Activated CD4-positive, alpha-beta memory T cell treated with anti-CD3 and anti-CD28 coated beads, Interleukin-2, amount 10 ng/mL, durations not matched to agents 7 days and 5 days (primary cell): Measurements from ENCODE around the gene SYNGR3. TPM values are rescaled to one million over a fixed set of nuclear protein-coding genes. Genes with fewer than 3 reads are reported as not detected.
"Not testable (repeated sequence)": the region's sequence is repeated elsewhere in the genome, so short reads cannot be mapped to it uniquely, and the experiment has no call there.

Source experiments
- CTCF ChIA-PET: fragments of 350-600 bp; sonication (Branson Sonifier 250); formaldehyde crosslinking; loops from one replicate; lab custom pipeline; 2021; ENCODE audit warnings: antibody characterized with exemption, inconsistent platforms; lab: Charles Lee
- POLR2A ChIA-PET: fragments of 350-600 bp; sonication (Branson Sonifier 250); formaldehyde crosslinking; loops from one replicate; lab custom pipeline; 2021; ENCODE audit warnings: antibody characterized with exemption; lab: Charles Lee
- DNase-seq: peaks from one replicate; pipeline ENCODE4 v3.0.0-alpha.2; 2020
- H3K27ac Mint-ChIP-seq: one replicate; pipeline ENCODE4 v1.8.0; 2021; ENCODE audit warnings: mild to moderate bottlenecking, mixed read lengths
- H3K27me3 Mint-ChIP-seq: one replicate; pipeline ENCODE4 v1.8.0; 2021; ENCODE audit warnings: mixed read lengths
- H3K36me3 Mint-ChIP-seq: one replicate; pipeline ENCODE4 v1.8.0; 2021; ENCODE audit warnings: low read depth, mixed read lengths
- H3K4me1 Mint-ChIP-seq: one replicate; pipeline ENCODE4 v1.8.0; 2021; ENCODE audit warnings: mixed read lengths
- H3K4me3 Mint-ChIP-seq: one replicate; pipeline ENCODE4 v1.8.0; 2021; ENCODE audit warnings: mild to moderate bottlenecking, mixed read lengths
- H3K9me3 Mint-ChIP-seq: one replicate; pipeline ENCODE4 v1.8.0; 2021; ENCODE audit warnings: mixed read lengths
- total RNA-seq, 2 experiments: library from RNA; stranded (reverse); gene quantifications; one replicate each; pipeline ENCODE4 v1.2.3, GENCODE V29; 2021

The SYNGR3 gene
- total RNA-seq, 2 experiments from 2014 or later: 12.3 to 12.6 TPM

DNA sequence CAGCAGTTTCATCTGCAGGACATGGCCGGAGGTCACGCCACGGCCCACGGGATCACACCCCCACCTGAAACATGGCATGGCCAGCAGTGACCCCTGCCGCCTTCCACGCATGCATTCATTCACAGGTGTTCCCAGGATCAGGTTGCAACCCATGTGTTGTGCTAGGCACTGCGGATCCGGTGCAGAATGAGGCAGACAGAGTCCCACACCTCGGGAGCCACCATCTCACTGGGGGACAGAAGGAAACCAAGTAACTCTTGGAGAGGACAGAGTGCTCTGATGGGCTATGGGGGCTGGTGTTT lies 42.5 kb upstream of the SYNGR3 start:
- ChIA-PET CTCF (interaction anchor here (0.6 to 0.7 kb wide), 2 partner anchors 61 to 64 kb away, joined by 3 to 5 read pairs; no protein-coding TSS in a partner anchor), POLR2A (no interaction called here)
- H3K27me3 Mint-ChIP-seq: peaks cover 2% of the 10 kb centered on the region
- H3K4me1 Mint-ChIP-seq: peaks cover 16% of the 10 kb centered on the region
- no peak for DNase-seq
- no peaks in the 10 kb centered on the region for H3K36me3 Mint-ChIP-seq
- H3K27ac Mint-ChIP-seq: no peak overlapping the region
- H3K4me3 Mint-ChIP-seq: no peak overlapping the region
- H3K9me3 Mint-ChIP-seq: no peaks in the 10 kb centered on the region

DNA sequence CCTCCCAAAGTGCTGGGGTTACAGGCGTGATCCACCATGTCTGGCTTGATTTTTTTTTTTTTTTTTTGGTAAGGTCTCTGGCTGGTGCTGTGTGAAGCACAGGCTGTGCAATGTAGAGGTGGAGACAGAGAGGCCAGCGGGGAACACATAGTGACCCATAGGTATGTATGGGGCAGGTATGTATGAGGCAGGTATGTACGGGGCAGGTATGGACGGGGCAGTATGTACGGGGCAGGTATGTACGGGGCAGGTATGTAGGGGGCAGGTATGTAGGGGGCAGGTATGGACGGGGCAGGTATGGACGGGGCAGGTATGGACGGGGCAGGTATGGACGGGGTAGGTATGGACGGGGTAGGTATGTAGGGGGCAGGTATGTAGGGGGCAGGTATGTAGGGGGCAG lies 40.3 kb upstream of the SYNGR3 start:
- ChIA-PET POLR2A (no interaction called here), CTCF (no interaction called here)
- Mint-ChIP-seq H3K4me3 (no peak overlapping the region), H3K36me3 (no peaks in the 10 kb centered on the region), H3K27ac (no peak overlapping the region), H3K9me3 (no peaks in the 10 kb centered on the region), H3K4me1 (peaks cover 3% of the 10 kb centered on the region), H3K27me3 (peaks cover 2% of the 10 kb centered on the region)
- no peak for DNase-seq

DNA sequence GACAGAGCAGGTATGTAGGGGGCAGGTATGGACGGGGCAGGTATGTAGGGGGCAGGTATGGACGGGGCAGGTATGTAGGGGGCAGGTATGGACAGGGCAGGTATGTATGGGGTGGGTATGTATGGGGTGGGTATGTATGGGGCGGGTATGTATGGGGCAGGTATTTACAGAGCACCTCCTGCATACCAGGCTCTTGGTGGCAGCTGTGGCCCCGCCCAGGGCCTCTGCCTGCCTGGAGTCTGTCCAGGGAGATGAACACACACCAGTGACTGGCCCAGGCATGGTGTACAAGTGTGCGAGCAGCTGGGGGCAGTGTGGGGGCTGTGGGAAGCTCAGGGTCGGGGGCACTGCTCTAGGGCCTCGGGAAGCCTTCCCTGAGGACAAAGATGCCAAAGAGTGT lies 39.7 kb upstream of the SYNGR3 start:
- DNase-seq: no peak
- POLR2A ChIA-PET: no interaction called here
- peaks cover 2% of the 10 kb centered on the region for H3K27me3 Mint-ChIP-seq
- CTCF ChIA-PET: no interaction called here
- H3K36me3 Mint-ChIP-seq: no peaks in the 10 kb centered on the region
- H3K27ac Mint-ChIP-seq: no peak overlapping the region
- no peaks in the 10 kb centered on the region for H3K4me1 Mint-ChIP-seq
- no peaks in the 10 kb centered on the region for H3K9me3 Mint-ChIP-seq
- no peak overlapping the region for H3K4me3 Mint-ChIP-seq

DNA sequence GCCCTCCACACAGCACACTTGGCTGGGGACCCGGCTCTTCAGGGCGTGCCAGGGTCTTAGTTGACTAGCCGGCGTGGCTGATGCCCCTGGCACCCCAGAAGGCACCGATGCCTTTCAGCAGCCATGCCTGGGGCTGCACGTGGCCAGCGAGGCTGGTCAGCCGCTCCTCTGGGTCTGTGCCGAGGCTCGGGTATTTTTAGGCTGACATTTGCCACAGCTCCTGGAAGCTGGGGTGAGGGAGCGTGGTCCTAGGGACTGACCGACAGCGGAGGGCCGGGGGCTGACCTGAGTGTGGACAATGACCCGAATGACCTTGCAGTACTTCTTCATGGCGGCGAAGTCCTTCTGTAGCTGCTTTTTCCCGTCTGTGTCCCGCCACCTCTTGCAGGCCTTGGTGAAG lies 39.2 kb upstream of the SYNGR3 start:
- Mint-ChIP-seq H3K4me3 (no peak overlapping the region), H3K4me1 (no peaks in the 10 kb centered on the region), H3K9me3 (no peaks in the 10 kb centered on the region), H3K36me3 (no peaks in the 10 kb centered on the region), H3K27ac (no peak overlapping the region), H3K27me3 (peaks cover 2% of the 10 kb centered on the region)
- POLR2A ChIA-PET: interaction anchor here (1.1 to 1.3 kb wide), 2 partner anchors 9 to 12 kb away, joined by 3 to 4 read pairs; partner anchors contain the start of gene NDUFB10
- CTCF ChIA-PET: no interaction called here
- no peak for DNase-seq

DNA sequence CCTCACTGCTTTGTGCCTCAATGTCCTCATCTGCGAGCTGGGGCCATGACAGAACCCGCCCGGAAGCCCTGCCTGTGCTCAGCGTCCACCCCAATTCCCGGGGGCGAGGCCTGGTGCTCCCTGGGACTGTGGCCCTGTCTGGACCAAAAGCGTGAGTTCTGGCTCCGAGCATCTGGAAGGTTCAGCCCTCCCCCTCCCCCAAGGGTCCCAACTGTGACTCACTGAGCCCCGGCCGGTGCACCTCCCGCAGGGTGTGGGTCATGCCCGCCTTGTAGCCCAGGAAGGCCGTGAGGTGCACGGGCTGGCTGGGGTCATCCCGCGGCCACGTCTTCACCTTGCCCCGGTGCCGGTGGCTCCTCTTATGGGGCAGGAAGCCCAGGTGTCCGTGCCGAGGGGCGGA lies 36.0 kb upstream of the SYNGR3 start:
- no peak for DNase-seq
- Mint-ChIP-seq H3K27me3 (peaks cover 3% of the 10 kb centered on the region), H3K9me3 (no peaks in the 10 kb centered on the region), H3K4me3 (no peak overlapping the region), H3K4me1 (no peaks in the 10 kb centered on the region), H3K27ac (no peak overlapping the region), H3K36me3 (no peaks in the 10 kb centered on the region)
- ChIA-PET CTCF (interaction anchor here (1.4 kb wide), 1 partner anchor 187 kb away, joined by 4 read pairs; no protein-coding TSS in a partner anchor), POLR2A (interaction anchor here (3.5 to 6.9 kb wide), 2 partner anchors 11 kb away, joined by 14 to 33 read pairs; partner anchors contain the start of genes MSRB1 and RPS2)

DNA sequence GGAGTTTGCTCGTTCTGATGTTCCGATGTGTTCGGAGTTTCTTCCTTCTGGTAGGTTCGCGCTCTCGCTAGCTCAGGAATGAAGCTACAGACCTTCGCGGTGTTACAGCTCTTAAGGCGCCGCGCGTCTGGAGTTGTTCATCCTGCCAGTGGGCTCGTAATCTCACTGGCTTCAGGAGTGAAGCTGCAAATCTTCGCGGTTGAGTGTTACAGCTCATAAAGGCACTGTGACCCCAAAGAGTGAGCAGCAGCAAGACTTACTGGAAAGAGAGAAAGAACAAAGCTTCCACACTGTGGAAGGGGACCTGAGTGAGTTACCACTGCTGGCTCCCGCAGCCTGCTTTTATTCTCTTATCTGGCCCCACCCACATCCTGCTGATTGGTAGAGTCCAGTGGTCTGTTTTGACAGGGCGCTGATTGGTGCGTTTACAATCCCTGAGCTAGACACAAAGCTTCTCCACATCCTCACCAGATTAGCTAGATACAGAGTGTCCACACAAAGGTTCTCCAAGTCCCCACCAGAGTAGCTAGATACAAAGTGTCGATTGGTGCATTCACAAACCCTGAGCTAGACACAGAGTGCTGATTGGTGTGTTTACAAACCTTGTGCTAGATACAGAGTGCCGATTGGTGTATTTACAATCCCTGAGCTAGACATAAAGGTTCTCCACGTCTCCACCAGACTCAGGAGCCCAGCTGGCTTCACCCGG lies 32.2 kb upstream of the SYNGR3 start:
- H3K9me3 Mint-ChIP-seq, H3K4me3 Mint-ChIP-seq, DNase-seq, H3K27me3 Mint-ChIP-seq, H3K27ac Mint-ChIP-seq: not testable (repeated sequence)
- ChIA-PET POLR2A (interaction anchor here (6.9 kb wide), 1 partner anchor 7 kb away, joined by 33 read pairs; the partner anchor contains the start of gene RPS2), CTCF (interaction anchor here (0.8 kb wide), 1 partner anchor 64 kb away, joined by 3 read pairs; no protein-coding TSS in a partner anchor)
- peaks cover 28% of the 10 kb centered on the region for H3K4me1 Mint-ChIP-seq
- peaks cover 22% of the 10 kb centered on the region for H3K36me3 Mint-ChIP-seq

DNA sequence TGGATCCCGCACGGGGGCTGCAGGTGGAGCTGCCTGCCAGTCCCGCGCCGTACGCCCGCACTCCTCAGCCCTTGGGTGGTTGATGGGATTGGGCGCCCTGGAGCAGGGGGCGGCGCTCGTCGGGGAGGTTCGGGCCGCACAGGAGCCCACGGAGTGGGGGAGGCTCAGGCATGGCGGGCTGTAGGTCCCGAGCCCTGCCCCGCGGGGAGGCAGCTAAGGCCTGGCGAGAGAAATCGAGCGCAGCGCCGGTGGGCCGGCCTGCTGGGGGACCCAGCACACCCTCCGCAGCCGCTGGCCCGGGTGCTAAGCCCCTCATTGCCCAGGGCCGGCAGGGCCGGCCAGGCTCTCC lies 31.7 kb upstream of the SYNGR3 start:
- H3K36me3 Mint-ChIP-seq: peaks cover 27% of the 10 kb centered on the region
- H3K27ac Mint-ChIP-seq, POLR2A ChIA-PET, DNase-seq, H3K9me3 Mint-ChIP-seq, H3K27me3 Mint-ChIP-seq, H3K4me3 Mint-ChIP-seq: not testable (repeated sequence)
- CTCF ChIA-PET: interaction anchor here (0.8 kb wide), 1 partner anchor 63 kb away, joined by 3 read pairs; no protein-coding TSS in a partner anchor
- H3K4me1 Mint-ChIP-seq: peaks cover 33% of the 10 kb centered on the region

DNA sequence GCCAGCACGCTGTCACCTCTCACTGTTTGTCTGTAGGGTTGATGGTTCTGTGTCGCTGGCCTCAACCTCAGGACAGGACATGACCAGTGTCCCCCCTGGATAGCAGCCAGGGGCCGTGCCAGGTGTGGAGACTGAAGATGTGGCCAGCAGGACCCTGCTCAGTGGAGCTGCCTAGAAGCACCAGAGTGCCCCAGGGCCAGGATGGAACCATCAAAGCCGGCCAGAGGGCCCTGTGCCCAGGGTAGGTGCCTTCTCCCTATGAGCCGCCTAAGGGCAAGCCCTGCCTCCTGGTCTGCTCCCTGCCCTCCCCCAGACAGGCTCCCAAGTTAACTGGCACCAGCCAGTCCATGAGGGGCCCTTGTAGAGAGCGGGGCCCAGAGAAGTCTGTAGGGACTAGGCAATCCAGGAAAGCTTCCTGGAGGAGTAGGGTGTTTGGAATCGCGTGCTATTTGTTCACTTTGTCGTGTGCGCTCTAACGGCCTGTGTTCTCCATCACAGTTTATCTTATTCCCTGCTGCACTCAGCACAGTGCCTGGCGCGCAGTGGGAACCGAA lies 31.0 kb upstream of the SYNGR3 start:
- H3K27me3 Mint-ChIP-seq: peaks cover 2% of the 10 kb centered on the region
- H3K27ac Mint-ChIP-seq: peak overlapping the region; percentile 95
- no peaks in the 10 kb centered on the region for H3K9me3 Mint-ChIP-seq
- peaks cover 40% of the 10 kb centered on the region for H3K4me1 Mint-ChIP-seq
- ChIA-PET POLR2A (interaction anchor here (5.1 to 9.7 kb wide), 2 partner anchors 13 to 22 kb away, joined by 48 to 149 read pairs; partner anchors contain the start of genes GFER, NOXO1 and TBL3), CTCF (interaction anchor here (1.2 kb wide), 1 partner anchor 182 kb away, joined by 3 read pairs; no protein-coding TSS in a partner anchor)
- DNase-seq: no peak
- peaks cover 34% of the 10 kb centered on the region for H3K36me3 Mint-ChIP-seq
- H3K4me3 Mint-ChIP-seq: peak overlapping the region; percentile 84

DNA sequence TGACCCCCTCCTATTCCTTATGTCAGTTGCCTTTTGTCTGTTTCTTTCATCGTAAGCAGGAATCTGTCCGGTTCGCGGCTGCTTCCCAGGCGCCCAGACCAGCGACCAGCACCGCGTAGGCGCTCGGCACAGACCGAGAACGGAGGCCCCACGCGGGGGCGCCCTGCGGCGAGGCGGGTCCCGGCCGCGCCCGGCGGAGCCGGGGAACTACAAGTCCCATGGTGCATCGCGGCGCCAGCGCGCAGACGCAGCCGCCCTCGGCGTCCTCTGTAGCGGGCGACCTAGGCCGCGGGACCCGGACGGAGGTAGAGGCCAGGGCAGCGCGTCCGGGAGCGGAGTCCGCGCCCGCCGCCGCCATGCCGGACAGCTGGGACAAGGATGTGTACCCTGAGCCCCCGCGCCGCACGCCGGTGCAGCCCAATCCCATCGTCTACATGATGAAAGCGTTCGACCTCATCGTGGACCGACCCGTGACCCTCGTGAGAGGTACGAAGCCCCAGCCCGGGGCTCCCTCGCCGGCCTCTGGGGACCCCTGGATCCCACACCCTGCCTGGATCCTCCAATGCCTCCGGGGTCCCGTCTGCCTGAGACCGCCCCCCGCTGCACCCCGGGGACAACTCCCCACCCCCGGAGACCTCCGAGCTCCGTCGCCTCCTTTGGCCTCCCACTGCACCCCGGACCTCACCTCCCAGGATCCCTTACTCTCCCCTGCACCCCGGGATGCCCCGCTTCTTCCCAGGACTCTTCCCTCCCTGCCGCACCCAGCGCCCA lies 30.3 kb upstream of the SYNGR3 start, which contains the start of gene NDUFB10:
Gene NDUFB10 (plus strand): TSS at position 270 of the 771 bp plus-strand sequence. CDS start 87 bp downstream, at position 357.
- ChIA-PET POLR2A (interaction anchor here (0.9 to 9.7 kb wide), 4 partner anchors 8 to 196 kb away, joined by 3 to 149 read pairs (median 26); partner anchors contain the start of genes GFER, NOXO1, TBL3 and TRAF7), CTCF (interaction anchor here (1.2 to 1.7 kb wide), 2 partner anchors 181 kb away, joined by 3 to 9 read pairs; no protein-coding TSS in a partner anchor)
- peaks cover 2% of the 10 kb centered on the region for H3K27me3 Mint-ChIP-seq
- H3K4me1 Mint-ChIP-seq: peaks cover 43% of the 10 kb centered on the region
- peaks cover 39% of the 10 kb centered on the region for H3K36me3 Mint-ChIP-seq
- peak within 1 kb of the TSS; percentile 84 for H3K4me3 Mint-ChIP-seq
- DNase-seq: peak; percentile 93
- H3K9me3 Mint-ChIP-seq: no peaks in the 10 kb centered on the region
- peak within 1 kb of the TSS; percentile 95 for H3K27ac Mint-ChIP-seq

DNA sequence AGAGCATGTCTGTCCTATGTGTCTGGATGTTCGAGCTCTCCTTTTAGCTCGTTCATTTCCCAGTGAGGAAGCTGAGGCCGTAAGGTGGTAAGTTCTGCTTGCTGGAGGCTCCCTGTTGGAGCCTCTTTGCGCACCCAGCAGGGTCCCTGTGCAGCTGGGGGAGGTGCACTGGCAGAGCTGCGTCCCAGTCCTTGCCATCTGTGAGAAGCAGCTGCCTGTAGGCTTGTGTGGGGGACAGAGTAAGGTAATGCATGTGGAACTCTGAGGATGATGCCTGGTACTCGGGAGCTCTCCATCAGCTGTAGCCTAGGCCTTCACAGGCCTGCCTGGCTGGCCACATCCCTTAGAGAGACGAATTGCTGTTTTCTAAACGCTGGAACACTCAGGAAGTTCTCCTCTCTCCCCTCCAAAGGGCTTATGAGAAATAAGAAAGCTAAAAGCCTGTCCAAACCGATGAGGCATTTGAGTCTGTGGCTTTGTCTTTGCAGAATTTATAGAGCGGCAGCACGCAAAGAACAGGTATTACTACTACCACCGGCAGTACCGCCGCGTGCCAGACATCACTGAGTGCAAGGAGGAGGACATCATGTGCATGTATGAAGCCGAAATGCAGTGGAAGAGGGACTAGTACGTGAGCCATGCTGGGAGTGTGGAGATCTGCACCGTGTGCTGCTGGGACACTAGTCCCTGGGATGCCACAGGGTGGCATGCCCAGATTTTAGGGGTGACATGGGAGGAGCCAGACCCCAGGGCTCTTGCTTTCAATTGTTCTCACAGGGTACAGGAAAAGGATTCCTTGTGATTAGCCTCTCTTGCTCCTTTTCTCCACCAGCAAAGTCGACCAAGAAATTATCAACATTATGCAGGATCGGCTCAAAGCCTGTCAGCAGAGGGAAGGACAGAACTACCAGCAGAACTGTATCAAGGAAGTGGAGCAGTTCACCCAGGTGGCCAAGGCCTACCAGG lies 28.8 kb upstream of the SYNGR3 start:
- CTCF ChIA-PET: interaction anchor here (0.8 to 1.7 kb wide), 4 partner anchors 8 to 180 kb away, joined by 3 to 9 read pairs (median 4); partner anchors contain the start of genes MSRB1 and TBL3
- Mint-ChIP-seq H3K4me1 (peaks cover 49% of the 10 kb centered on the region), H3K4me3 (peak overlapping the region; percentile 84), H3K36me3 (peaks cover 51% of the 10 kb centered on the region), H3K27ac (peak overlapping the region; percentile 95), H3K9me3 (no peaks in the 10 kb centered on the region), H3K27me3 (peaks cover 2% of the 10 kb centered on the region)
- peak; percentile 54 for DNase-seq
- POLR2A ChIA-PET: interaction anchor here (0.6 to 9.7 kb wide), 20 partner anchors 8 to 540 kb away, joined by 3 to 149 read pairs (median 3); partner anchors contain the start of genes FAHD1, GFER, MSRB1 and NOXO1

DNA sequence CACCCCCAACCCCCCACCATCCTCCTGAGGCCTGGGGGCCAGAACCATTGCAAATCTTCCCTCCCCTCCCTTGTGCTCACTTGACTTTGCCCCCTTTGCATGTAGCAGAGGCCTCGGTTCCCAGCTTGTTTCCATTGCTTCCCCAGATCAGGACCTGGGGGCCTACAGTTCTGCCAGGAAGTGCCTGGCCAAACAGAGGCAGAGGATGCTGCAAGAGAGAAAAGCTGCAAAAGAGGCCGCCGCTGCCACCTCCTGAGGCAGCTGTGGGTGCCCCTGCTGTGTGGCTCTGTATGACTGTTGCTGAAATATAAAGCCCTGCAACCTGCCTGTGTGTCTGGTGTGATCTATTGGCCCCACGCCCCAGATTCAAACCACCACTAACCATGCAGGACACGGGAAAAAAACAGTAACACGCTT lies 28.1 kb upstream of the SYNGR3 start:
- Mint-ChIP-seq H3K4me3 (peak overlapping the region; percentile 84), H3K4me1 (peaks cover 51% of the 10 kb centered on the region), H3K36me3 (peaks cover 51% of the 10 kb centered on the region), H3K27me3 (peaks cover 2% of the 10 kb centered on the region), H3K27ac (peak overlapping the region; percentile 95), H3K9me3 (no peaks in the 10 kb centered on the region)
- peak; percentile 52 for DNase-seq
- CTCF ChIA-PET: no interaction called here
- POLR2A ChIA-PET: interaction anchor here (0.9 to 9.7 kb wide), 10 partner anchors 9 to 541 kb away, joined by 3 to 149 read pairs (median 6); partner anchors contain the start of genes EME2, GFER, MRPS34 and MSRB1
